Choroid plexus epithelial cell (primary cell): Measurements from ENCODE around the gene AASDH.

Experiments used
- DNase-seq: peaks from one replicate; pipeline ENCODE4 v3.0.0-alpha.2; 2010; ENCODE audit warnings: low read depth
- H3K4me3 ChIP-seq: 2 replicates; pipeline ENCODE4 v1.5.1; 2011; ENCODE audit warnings: low read depth, mild to moderate bottlenecking, control low read depth, low read length, moderate library complexity
- TF ChIP-seq, protein P1 (sequence below): conservative IDR thresholded peaks from 2 replicates; pipeline ENCODE4 v1.5.1; 2011; ENCODE audit warnings: low read depth, mild to moderate bottlenecking, control low read depth, inconsistent platforms, low read length, moderate library complexity

AASDH gene

GRCh38 chr4:56313132-56313531 lies 74.2 kb downstream of the AASDH start:
- TF ChIP-seq, protein P1, sequence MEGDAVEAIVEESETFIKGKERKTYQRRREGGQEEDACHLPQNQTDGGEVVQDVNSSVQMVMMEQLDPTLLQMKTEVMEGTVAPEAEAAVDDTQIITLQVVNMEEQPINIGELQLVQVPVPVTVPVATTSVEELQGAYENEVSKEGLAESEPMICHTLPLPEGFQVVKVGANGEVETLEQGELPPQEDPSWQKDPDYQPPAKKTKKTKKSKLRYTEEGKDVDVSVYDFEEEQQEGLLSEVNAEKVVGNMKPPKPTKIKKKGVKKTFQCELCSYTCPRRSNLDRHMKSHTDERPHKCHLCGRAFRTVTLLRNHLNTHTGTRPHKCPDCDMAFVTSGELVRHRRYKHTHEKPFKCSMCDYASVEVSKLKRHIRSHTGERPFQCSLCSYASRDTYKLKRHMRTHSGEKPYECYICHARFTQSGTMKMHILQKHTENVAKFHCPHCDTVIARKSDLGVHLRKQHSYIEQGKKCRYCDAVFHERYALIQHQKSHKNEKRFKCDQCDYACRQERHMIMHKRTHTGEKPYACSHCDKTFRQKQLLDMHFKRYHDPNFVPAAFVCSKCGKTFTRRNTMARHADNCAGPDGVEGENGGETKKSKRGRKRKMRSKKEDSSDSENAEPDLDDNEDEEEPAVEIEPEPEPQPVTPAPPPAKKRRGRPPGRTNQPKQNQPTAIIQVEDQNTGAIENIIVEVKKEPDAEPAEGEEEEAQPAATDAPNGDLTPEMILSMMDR, result no peak
- no peak overlapping the region for H3K4me3 ChIP-seq
- DNase-seq, result no peak

- TF ChIP-seq, protein P1, result no peak
- DNase-seq, result no peak
- no peak overlapping the region for H3K4me3 ChIP-seq
Measured at GRCh38 chr4:56311299-56311975, 75.9 kb downstream of the AASDH start.

GRCh38 chr4:56310401-56311125 lies 76.7 kb downstream of the AASDH start:
- DNase-seq, result no peak
- H3K4me3 ChIP-seq, result no peak overlapping the region
- TF ChIP-seq, protein P1, result no peak

DNA sequence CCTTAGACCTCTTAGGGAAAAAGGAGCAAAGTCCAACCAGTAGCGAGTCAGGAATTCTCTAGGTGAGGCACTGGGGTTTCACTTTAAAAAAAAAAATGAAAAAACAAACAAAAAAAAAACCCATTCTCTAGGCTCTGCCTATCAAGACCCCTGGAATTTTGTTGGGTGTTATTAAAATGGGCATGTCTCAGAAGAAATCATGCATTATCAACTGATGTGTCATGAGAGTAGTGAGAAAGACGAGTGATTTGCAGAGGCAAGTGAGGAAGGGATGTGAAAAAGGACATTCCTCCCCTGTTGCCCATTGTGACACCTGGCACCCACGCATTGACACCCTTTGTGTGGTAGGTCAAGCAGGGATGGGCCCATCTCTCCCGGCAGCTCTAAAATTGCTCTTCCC lies 78.9 kb downstream of the AASDH start:
- TF ChIP-seq, protein P1, result no peak
- no peak overlapping the region for H3K4me3 ChIP-seq

GRCh38 chr4:56307423-56307822 lies 79.9 kb downstream of the AASDH start:
- no peak overlapping the region for H3K4me3 ChIP-seq
- TF ChIP-seq, protein P1, result no peak
- no peak for DNase-seq

More for the DNA sequence above, 78.9 kb downstream of the AASDH start:
- no peak for DNase-seq

DNA sequence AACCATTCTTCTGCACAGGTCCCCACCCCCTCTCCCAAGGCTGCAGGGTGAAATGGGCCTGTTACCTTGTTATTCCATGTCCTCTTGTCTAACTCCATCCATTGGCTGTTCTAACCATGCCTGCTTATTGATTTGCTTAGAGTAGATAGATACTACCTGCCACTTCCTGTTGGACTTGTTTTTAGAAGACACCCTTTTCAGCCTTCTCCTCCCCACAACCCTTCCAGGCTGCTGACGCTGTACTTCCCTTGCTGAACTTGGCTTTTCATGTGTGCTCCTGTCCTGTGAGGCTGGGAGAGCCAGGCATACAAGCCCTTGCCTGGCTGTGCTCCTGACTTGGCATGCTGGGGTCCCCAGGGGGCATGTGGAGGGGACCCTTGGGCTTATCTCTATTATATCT lies 81.9 kb downstream of the AASDH start:
- TF ChIP-seq, protein P1, result no peak
- no peak overlapping the region for H3K4me3 ChIP-seq
- no peak for DNase-seq
